A673 (cell line): ENCODE data around the gene RBFOX2. TPM values are rescaled to one million over a fixed set of nuclear protein-coding genes. Genes with fewer than 3 reads are reported as not detected.
"Not testable (repeated sequence)": the region's sequence is repeated elsewhere in the genome, so short reads cannot be mapped to it uniquely, and the experiment has no call there.

Experiments used
- BruUV-seq: library from RNA; stranded (reverse); fragments of 400-500 nt; replicated peaks from 2 replicates; lab custom pipeline; 2021; lab: Mats Ljungman, UMichigan
- CTCF ChIA-PET: fragments of 300-600 bp; sonication (Branson Sonifier 250); formaldehyde crosslinking; loops from one replicate; lab custom pipeline; 2022; ENCODE audit warnings: antibody characterized with exemption; lab: Charles Lee
- POLR2A ChIA-PET: fragments of 300-600 bp; sonication (Branson Sonifier 250); formaldehyde crosslinking; loops from one replicate; lab custom pipeline; 2022; ENCODE audit warnings: antibody characterized with exemption; ENCODE audit not compliant: low non-redundant PET; lab: Charles Lee
- DNase-seq: peaks from one replicate; pipeline ENCODE4 v3.0.0-alpha.2; 2015; ENCODE audit warnings: low spot score
- H3K27ac ChIP-seq: fragments of 200-600 bp; sonication (generic); 2 replicates; pipeline ENCODE4 v1.5.1; 2016; ENCODE audit warnings: mixed run types, low read depth, mild to moderate bottlenecking, mixed read lengths, antibody characterized with exemption, low read length; ENCODE audit not compliant: poor library complexity, severe bottlenecking
- H3K27me3 ChIP-seq: fragments of 200-600 bp; sonication (generic); replicated peaks from 2 replicates; pipeline ENCODE4 v1.6.1; 2017; ENCODE audit warnings: mixed run types, low read depth, mild to moderate bottlenecking, mixed read lengths, antibody characterized with exemption, low read length; ENCODE audit not compliant: insufficient read depth, poor library complexity
- H3K36me3 ChIP-seq: fragments of 200-600 bp; sonication (generic); 2 replicates; pipeline ENCODE4 v1.6.1; 2016; ENCODE audit warnings: mixed run types, mild to moderate bottlenecking, mixed read lengths, antibody characterized with exemption, low read length; ENCODE audit not compliant: insufficient read depth, poor library complexity, severe bottlenecking
- H3K4me1 ChIP-seq: fragments of 200-600 bp; sonication (generic); 2 replicates; pipeline ENCODE4 v1.6.1; 2017; ENCODE audit warnings: mixed run types, mild to moderate bottlenecking, mixed read lengths, antibody characterized with exemption, low read length; ENCODE audit not compliant: insufficient read depth, poor library complexity, severe bottlenecking
- H3K4me3 ChIP-seq: fragments of 200-600 bp; sonication (generic); 2 replicates; pipeline ENCODE4 v1.5.1; 2016; ENCODE audit warnings: low read depth, mixed run types, mild to moderate bottlenecking, mixed read lengths, low read length; ENCODE audit not compliant: poor library complexity, severe bottlenecking
- H3K9me3 ChIP-seq: fragments of 200-600 bp; sonication (generic); 2 replicates; pipeline ENCODE4 v1.6.1; 2016; ENCODE audit warnings: mixed run types, low read depth, mild to moderate bottlenecking, mixed read lengths, antibody characterized with exemption, low read length; ENCODE audit not compliant: poor library complexity, severe bottlenecking
- CTCF ChIP-seq: fragments of 300-800, 200-600 bp; sonication (generic); conservative IDR thresholded peaks from 2 replicates; pipeline ENCODE4 v1.5.1; 2017; ENCODE audit warnings: low read depth, mild to moderate bottlenecking, antibody characterized with exemption, low read length, moderate library complexity, mixed read lengths
- EZH2 ChIP-seq: fragments of 200-600 bp; sonication (generic); IDR thresholded peaks from 2 replicates; pipeline ENCODE4 v1.6.1; 2017; ENCODE audit warnings: borderline replicate concordance, low read depth, mild to moderate bottlenecking, mixed read lengths, antibody characterized with exemption, low read length; ENCODE audit not compliant: poor library complexity, severe bottlenecking
- intact Hi-C: fragments of 100-400 bp; cut with micrococcal nuclease; formaldehyde crosslinking; loops from one replicate; pipeline ENCODE4 v1.10.0; 2022; ENCODE audit not compliant: unreplicated experiment
- total RNA-seq: library from RNA; stranded (reverse); gene quantifications from 2 replicates; pipeline ENCODE4 v1.2.3, GENCODE V29; 2021

Gene RBFOX2
- total RNA-seq, 1 experiment from 2014 or later, result 142 TPM

- no peaks in the 10 kb centered on the region for H3K9me3 ChIP-seq
- intact Hi-C loops, result no loop called here
- no peak overlapping the region for H3K27ac ChIP-seq
- ChIA-PET CTCF (no interaction called here), POLR2A (no interaction called here)
- H3K36me3 ChIP-seq, result peaks cover 22% of the 10 kb centered on the region
- peak; percentile 18 for DNase-seq
- BruUV-seq, result no TSS peak
- H3K4me1 ChIP-seq, result no peaks in the 10 kb centered on the region
- H3K27me3 ChIP-seq, result no peaks in the 10 kb centered on the region
- H3K4me3 ChIP-seq, result no peak overlapping the region
- TF ChIP-seq CTCF, result peak; percentile 35
- TF ChIP-seq EZH2, result no peak
These were observed 289.3 kb downstream of the RBFOX2 start for GRCh38 chr22:35739076-35739930.

GRCh38 chr22:35737886-35738285 is 290.7 kb downstream of the RBFOX2 start:
- not testable (repeated sequence) for DNase-seq, H3K4me3 ChIP-seq
- H3K36me3 ChIP-seq, result peaks cover 10% of the 10 kb centered on the region

GRCh38 chr22:35736701-35737100 is 291.9 kb downstream of the RBFOX2 start:
- TF ChIP-seq CTCF, result no peak
- no peak for TF ChIP-seq EZH2
- BruUV-seq, result no TSS peak
- Histone ChIP-seq H3K9me3 (no peaks in the 10 kb centered on the region), H3K4me3 (no peak overlapping the region), H3K36me3 (no peaks in the 10 kb centered on the region), H3K27ac (no peak overlapping the region), H3K27me3 (no peaks in the 10 kb centered on the region), H3K4me1 (no peaks in the 10 kb centered on the region)
- DNase-seq, result no peak
- intact Hi-C loops, result no loop called here
- ChIA-PET POLR2A (no interaction called here), CTCF (no interaction called here)

More at GRCh38 chr22:35737886-35738285, 290.7 kb downstream of the RBFOX2 start:
- H3K4me1 ChIP-seq, intact Hi-C loops, POLR2A ChIA-PET, CTCF ChIA-PET, BruUV-seq, H3K9me3 ChIP-seq, H3K27ac ChIP-seq, H3K27me3 ChIP-seq: not testable (repeated sequence)
